T-helper 9 cell (primary cell): ENCODE measurements around the gene ZNRF3.
A peak's percentile ranks its signal among the peaks of the same experiment; 100 is the strongest.
"Not testable (repeated sequence)": the region's sequence is repeated elsewhere in the genome, so short reads cannot be mapped to it uniquely, and the experiment has no call there.

ENCODE experiments used
- DNase-seq: peaks from one replicate; pipeline ENCODE4 v3.0.0-alpha.2; 2020

Gene ZNRF3

DNA sequence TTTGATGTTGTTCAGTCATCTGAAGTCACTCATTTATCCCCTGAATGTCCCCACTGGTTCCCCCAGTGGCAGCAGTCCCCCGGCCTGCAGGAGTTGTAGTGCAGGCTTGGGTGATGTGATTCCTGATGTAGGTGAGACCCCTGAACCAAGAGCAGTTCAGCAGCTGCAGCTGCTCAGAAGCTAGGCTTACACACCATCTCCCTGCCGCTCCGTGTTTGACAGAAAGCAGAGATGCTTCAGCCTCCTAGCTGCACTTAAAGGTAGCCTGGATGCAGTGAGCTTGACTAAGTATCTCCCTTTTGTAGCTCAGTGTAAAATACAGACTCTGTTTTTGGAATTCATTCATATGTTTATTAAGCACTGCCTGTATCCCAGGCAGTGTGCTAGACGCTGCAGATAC, 130.9 kb downstream of the ZNRF3 start:
- no peak for DNase-seq

DNA sequence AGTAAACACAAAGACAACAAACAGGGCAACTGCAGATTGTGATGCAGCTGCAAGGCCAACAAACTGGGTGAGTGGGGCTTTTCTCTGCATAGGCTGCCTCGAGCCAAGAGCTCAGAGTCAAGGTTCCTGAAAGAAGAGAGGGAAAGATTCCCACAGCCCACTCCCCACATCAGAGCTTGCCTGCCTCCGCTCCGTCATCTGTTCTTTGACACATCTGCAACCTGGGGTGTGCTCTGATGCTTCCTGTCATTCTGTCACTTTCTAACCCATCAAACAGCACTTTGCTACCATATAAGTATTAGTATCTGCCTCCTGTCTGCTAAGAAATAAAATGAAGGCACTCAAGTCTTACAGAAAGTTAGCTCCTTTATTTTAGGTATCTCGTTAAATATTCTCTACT, 131.4 kb downstream of the ZNRF3 start:
- no peak for DNase-seq

DNA sequence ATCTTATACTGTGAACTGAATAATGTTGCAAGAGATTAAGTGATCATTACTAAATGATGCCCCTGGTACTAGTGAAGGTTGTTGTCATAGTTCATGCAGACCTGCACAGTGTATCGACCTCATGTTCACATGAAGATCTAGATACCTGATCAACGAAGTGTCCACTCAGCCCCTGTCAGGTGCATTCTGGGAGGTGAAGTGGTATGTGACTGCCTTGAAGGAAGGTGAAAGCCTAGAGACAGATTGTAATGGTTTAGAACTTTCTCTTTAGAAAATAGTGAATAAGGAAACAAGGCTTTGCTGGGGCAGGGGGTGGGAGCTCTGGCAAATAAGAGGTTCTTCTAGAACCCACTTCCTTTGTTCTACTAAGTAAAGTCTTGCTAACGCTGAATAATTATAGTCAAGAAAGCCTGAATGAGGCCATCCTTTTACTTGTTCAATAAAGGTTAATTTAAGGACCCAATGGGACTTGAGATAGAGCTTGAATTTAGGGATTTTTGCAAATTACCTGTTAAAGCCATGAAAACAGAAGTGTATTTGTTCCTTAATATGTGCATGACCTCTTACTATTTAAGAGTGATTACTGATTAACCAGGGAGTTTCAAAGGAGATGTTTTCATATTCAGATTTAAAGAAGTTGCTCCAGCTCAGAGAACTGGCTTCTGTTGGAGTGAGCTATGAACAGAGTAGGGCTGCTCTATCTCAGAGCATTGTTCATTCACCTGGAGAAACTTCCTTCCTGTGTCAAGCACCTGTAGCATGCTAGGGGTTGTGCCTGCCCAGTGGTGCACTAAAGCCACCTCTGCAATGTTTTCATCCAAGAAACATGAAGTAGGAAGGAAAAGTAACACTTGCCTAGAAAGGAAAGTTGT, 132.9 kb downstream of the ZNRF3 start:
- no peak for DNase-seq

DNA sequence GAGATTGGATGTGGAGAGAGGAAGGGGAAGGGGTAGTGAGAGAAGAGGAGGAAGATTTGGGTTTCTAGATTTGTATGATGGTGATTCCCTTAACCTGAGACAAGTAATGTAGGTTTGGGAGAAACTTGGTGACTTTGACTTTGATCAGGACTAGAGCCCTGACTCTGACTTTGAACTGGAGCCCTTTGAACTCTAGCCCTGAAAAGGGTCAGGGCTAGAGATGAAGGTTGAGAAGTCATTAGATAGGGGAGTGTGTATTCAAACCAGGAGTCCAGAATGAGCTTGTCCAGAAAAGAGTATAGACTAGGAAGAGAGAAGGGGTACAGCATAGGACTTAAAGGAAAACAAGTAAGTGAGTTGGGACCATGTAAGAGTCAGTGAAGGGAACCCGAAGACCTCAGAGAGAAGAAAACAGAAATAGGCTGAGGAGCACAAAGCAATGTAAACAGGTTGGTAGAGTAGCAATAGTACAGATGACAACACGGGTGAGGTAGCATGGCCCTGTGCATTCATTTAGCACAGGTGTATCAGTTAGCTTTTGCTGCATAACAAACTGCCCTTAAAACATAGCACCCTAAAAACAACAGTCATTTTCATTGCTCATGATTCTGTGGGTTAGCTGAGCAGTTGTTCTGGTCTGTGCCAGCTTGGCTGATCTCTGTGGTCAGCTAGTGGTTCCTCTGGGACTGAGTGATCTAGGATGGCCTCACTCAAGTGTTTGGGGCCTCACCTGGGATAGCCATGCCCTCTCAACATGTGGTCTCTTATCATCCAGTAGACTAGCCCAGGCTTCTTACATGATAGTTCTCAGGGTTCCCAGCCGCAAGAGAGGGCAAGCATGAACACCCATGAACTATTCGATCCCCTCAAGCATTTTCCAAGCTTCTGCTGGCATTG, 135.2 kb downstream of the ZNRF3 start:
- DNase-seq, result no peak

DNA sequence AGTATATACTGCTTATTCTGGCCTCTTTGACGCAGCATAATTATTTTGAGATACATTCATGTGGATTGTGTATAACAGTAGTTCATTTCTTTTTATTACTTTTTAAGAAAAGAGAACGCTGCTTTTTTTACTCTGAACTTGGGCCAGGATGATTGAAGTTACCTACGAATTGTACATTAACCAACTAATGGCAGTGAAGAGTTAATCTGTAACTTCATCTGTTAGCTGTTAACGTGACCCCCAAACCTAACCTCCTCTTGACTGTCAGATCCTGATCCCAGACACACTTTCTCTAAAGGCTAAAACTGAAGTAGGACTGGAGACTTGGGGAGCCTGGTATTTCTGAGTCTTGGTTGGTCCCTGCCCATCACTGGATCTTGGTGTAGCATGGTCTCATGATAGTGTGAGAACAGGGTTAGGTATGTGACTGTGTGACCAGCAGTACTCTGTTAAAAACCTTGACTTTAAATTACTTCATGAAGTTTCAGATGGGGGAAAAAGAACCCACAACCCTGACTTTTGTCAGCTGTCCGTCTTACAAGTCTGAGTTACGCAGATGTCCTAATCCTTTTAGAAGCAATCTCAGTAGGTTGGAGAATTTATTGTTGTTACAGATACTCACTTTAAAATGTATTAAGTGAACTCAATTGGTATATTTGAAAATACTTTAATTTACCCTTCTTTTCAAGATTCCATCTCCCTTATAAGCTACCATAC, 138.9 kb downstream of the ZNRF3 start:
- DNase-seq, result no peak

DNA sequence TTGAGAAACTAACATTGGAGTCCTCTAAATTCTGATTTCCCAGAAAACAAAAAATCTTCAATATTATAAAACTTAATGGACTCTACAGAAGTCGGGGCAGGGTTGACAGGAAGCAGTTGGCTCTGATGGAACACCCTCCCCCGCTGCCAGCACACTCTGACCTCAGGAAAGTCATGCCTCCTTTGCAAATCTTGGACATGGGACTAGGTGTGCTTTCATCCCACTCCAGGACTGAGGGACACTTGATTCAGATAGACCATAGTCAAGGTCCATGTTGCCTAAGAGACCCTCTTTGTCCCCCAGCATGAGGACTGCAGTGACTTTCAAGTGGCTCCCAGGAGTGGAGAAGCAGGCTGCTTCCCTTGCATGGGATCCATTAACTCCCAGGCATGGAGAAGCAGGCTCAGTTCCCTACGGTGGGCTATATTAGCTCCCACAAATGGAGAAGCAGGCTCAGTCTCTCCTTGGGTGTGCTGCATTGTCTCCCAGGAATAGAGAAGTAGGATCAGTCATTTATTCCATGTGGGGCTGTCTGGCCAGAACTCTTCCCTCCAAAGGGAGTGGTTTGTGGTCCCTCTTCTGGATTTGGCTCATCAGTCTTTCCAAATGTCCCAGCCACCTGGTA, 139.9 kb downstream of the ZNRF3 start:
- no peak for DNase-seq

DNA sequence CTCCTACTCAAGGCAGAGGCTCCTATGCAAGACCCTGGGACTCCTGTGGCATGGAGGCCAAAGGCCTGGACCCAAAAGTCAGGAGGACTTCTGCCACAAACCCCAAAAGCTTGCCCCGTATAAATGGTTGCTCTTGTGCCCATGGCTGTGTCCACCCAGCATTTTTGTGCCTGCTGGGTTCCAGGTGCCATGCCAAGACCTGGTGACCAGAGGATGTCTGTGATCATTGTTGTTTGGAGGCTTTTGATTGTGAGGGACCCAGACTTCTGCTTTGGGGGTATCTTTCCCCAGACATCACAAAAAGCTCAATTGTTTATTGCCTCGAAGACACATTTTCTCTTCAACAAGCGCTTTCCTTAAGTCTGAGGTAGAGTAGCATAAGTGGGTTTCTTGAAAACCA, 143.2 kb downstream of the ZNRF3 start:
- DNase-seq, result no peak

DNA sequence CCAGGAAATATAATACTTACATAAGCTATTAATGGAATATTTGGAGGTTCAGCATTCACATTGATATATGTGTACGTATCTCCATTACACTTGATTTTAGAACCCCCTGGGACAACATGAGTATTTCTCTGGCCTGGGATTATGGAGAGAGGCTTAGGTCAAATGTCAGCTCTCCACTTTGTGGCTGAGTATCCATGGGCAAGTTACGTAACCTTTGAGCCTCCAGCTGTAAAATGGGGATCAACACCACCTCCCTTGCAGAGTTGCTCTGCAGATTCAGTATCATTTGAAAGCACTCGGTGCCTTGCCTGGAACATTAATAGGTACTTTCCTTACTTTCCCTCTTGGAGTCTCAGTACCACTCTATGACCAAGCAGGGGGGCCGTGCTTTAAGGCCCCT, 145.1 kb downstream of the ZNRF3 start:
- DNase-seq, result no peak

DNA sequence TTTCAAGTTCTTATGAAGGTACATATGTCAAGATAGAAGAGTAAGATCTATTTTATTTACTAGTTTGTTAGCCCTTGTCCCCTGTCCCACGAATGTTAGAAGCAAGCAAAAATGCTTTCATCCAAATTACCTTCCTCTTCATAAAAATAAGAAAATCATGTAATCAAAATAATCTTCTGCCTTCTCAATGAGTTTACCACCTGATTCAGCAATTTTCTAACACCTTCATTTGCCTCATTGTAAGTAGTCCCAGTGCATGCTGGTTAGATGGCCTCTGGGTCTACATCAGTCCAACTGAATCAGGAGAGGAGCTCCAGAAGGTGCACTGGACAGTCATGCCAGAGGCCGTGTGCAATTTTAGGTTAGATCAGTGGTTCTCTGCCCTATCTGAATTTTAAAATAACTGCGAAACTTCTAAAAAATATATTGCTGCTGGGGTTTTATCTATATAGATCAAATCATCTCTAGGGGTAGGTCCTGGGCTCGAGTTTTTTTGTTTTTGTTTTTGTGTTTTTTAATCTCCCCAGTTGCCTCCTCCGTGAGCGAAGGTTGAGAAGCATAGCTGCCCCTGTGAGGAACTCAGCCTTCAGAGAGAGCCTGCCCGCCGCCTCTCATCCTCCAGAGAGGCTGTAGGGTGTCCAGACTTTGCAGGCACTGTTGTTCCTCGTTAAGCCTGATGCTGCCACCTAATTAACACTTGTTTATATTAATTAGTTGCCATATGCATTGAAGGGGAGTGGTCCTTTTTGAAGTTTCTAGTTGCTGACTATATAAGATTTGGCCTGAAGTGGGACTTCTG, 146.0 kb downstream of the ZNRF3 start:
- DNase-seq, result no peak

DNA sequence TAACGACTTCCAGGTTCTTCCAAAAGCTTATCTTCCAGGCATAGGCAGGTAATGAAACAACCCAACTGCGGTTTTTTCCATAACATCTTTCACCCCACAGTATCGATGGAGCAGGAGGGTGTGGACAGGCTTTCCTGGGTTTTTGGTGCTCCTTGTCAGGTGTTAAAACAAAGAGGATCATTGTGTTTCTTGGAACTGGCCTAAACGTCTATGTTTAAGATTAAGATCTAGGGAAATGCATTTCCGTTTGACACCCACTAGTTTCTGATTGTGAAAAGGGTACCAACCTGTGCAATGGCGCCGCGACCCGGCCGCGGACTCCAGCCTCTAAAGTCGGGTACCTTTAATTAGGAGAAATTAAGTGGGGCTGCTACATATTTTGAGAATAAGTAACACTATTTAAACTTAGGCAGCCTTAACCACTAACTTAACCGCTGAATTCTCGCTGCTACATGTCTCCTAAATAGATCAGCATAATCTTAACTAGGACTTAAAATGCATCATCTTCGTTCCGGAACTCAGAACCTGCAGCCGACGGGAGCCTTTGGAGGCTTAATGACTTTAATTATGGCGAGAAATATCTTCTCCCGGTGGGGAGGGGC, 146.7 kb downstream of the ZNRF3 start:
- no peak for DNase-seq

DNA sequence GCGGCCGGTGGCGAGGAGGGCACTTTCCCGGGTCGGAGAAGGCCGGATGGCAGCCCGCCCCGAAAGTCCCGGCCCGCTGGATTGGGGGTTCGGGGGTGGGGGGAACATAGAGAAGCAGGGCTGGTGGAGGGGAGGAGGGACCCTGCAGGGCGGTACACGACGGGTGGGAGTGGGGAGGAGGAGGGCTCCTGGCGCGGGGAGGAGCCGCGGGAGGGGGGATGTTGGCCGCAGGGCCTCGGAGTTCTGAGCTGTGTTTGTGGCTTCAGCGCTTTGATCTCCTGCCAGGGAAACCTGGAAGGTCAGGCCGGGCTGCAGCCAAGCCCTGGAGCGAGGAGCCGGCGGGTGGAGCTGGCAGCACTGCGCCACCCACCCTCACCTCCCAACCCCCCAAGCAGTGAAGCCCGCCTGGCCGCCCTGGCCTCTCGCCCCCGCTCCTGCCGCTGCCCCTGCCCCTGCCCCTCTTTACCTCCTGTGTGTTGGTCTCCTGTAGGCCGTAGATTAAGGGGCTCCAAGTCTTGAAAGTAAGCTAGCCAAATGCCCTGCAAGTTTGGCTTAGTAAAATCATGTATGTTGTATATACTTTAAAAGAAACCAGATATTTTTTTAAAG, 147.3 kb downstream of the ZNRF3 start:
- no peak for DNase-seq

DNA sequence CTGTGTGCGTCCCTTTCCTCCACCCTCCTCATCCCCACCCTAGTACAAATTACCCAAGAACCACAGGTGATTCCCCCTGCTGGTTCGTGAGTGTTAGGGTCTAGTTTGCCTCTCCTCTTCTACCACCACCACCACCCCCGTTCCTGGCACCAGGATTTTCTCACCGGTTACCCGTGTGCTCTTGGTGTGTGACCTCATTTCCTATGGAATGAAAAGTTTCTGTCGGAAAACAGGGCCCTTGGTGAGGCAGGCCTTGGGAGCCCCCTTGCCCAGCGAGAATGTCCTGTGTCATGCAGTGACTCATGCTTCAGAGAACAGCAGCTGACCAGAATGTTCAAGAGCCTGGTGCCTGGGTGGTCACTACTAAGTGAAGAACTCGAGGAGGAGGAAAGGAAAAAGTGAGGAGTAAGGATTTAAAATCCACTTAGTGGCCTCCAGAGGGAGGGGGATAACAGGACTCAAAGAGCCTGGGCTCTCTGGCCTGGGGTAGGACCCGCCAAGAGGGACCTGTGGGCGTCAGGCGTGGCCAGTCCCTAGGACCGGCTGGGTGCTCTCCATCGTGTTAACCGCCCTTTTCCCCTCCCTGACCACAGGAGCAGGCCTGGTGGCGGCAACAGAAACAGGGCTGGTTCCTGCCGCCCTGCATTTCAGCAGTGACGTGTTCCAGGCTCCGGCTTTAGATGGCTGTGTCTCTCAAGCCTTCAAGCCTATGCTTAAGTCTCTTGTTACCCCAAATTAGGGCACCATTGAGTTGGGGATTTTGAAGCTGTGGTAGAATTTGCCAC, 148.0 kb downstream of the ZNRF3 start:
- DNase-seq, result no peak

DNA sequence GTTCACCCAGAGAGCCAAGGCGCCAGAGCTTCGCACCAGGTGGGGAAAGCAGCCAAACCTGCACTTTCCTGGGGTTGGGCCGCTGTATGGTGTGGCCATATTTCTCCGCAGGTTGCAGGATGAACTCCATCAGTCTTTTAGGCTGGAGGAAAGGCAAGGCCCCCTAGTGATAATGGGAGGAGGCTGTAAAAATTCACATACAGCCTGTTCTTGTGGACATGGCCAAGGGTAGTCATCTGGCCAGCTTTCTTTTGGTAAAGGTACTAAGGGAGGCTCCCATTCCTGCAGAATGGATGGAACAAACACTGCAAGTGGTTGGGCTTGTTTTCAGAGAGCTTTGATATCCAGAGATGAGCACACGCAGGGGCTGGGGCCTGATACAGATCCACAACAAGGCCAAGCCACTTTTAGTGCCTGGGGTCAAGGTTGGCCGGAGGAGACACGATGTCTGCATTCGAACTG, 148.7 kb downstream of the ZNRF3 start:
- DNase-seq, result no peak

DNA sequence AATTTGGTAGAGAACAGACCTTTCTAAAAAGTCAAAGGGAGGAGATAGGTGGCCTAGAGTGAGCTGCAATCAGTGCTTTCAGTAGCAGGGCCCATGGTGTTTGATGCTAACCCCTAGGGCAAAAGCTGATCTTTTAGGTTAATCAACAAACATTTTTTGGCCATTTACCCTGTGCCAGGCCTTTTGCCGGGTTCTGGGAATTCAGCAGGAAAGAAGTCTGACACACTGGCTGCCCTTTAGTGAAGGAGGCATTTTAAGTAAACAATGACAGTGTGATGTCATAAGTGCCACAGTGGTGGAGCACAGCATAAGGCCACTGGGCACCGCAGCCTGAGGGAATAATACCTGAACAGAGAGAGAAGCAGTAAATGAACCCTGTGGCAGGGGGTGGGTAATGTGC, 149.2 kb downstream of the ZNRF3 start:
- no peak for DNase-seq

DNA sequence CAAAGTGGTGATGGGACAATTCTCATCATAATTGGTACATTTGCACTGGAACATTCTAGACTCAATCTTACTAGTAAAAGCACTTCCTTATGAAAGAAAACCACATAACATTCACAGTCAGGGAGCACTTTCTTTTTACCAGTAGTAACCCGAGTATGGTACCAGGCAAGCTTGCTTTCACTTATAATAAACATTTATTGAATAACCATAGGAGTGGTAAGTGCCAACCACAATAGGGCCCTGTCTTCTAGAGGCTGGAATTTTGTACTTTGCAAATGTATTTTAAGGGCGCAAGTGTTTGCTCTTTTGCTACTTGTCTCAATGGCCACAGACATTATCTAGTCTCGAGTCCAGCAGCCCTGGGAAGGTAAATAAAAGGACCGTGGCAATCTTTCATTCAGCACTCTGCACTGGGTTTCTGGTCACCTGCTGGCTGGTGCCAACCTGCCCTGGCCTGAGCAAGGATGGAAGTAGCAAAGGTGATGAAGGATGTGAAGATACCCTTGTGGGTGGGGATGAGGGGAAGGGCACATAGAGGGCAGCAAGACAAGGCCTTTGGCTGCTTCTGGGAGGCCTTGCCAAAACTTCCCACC, 154.1 kb downstream of the ZNRF3 start:
- DNase-seq, result no peak

DNA sequence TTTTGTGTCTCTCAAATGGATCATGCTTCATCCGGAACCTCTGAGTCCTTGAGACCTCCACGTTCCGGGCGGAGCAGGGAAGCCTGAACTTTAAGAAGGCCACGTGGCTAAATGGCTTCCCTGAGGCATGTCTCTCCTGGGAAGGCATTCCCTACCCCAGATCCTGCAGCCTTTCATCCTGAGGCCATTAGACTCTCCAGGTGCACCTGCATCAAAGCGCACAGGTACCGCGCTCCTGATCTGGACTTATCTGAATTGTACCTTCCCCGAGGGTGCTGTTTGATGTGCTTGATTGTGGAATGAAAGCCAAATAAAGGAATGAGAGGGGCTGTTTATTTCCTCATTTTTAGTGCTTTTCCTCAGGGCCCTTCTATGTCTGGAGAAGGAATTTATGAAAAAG, 155.8 kb downstream of the ZNRF3 start:
- no peak for DNase-seq

DNA sequence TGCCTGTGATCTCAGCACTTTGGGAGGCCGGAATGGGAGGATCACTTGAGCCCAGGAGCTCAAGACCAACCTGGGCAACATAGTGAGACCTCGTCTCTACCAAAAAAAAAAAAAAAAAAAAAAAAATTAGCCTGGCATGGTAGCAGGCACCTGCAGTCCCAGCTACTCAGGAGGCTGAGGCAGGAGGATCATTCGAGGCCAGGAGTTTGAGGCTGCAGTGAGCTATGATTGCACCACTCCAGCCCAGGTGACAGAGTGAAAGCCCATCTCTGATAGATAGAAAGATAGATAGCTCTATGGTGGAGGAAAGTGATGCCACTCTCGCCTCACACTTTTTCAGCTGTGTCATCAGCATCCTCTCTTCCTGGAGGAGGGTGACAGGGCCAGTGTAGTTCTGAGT, 156.3 kb downstream of the ZNRF3 start:
- not testable (repeated sequence) for DNase-seq

DNA sequence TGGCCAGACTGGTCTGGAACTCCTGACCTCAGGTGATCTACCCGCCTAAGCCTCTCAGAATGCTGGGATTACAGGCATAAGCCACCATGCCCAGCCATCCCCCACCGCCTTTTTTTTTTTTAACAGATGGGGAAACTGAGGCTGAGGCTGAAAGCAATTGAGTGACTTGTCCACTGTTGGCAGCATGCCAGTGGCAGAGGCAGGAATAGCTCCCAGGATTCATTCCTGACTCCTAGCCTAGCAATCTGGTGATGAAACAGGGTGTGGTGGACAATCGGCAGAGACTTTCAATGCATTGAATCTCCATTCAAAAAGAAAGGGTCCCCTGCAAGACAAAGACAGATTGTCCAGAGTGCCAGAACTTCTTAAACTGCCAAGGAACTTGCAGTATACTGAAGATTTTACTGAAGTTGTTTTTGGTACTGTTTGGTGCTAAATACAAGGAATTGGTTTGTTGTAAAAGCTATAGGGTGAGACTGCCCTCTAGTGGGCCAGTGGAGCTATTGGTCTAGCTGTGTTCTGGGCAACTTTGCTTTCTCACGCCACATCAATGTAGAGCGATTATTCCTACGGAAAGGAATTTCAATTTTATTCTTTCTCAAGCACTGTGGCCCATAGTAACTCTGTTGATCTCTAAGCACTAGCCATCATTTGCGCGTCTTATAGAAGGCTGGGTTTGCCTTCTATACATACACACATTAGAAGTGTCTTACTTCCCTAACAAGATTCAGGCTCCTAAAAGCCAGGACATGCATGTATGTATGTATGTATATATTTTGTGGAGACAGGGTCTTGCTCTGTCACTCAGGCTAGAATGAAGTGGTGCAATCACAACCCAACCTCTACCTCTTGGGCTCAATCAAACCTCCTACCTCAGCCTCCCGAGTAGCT, 157.3 kb downstream of the ZNRF3 start:
- DNase-seq, result peak; percentile 54

DNA sequence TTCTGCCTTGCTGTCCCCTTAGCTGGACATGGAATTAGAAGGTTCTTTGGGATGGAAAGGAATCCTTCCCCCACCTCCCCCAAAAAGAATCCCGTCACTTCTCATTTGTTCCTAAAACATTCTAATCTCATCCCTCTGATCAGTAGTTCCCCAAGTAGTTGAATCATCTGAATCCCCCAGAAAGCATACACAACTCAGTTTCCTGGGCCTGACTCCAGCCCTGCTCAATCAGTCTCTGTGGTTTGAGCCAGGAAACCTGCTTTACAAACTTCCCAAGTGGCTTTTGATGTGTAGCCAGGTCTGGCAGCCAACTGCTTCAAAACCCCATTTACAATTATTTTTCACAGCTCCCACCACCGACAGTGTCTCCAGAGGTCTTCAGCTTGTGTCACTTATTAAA, 158.0 kb downstream of the ZNRF3 start:
- DNase-seq, result no peak
